Activated CD4-positive, alpha-beta memory T cell treated with anti-CD3 and anti-CD28 coated beads for 36 hours (primary cell): ENCODE results near the gene ELMOD3. TPM values are rescaled to one million over a fixed set of nuclear protein-coding genes. Genes with fewer than 3 reads are reported as not detected.
"Not testable (repeated sequence)": the region's sequence is repeated elsewhere in the genome, so short reads cannot be mapped to it uniquely, and the experiment has no call there.

Source experiments
- CTCF ChIA-PET: fragments of 350-600 bp; sonication (Branson Sonifier 250); formaldehyde crosslinking; loops from one replicate; lab custom pipeline; 2021; ENCODE audit warnings: antibody characterized with exemption, inconsistent platforms; lab: Charles Lee
- POLR2A ChIA-PET: fragments of 350-600 bp; sonication (Branson Sonifier 250); formaldehyde crosslinking; loops from one replicate; lab custom pipeline; 2021; ENCODE audit warnings: antibody characterized with exemption; lab: Charles Lee
- DNase-seq: peaks from one replicate; pipeline ENCODE4 v3.0.0-alpha.2; 2020
- H3K27ac Mint-ChIP-seq: one replicate; pipeline ENCODE4 v1.8.0; 2021; ENCODE audit warnings: mixed read lengths
- H3K27me3 Mint-ChIP-seq: one replicate; pipeline ENCODE4 v1.8.0; 2021; ENCODE audit warnings: mixed read lengths
- H3K36me3 Mint-ChIP-seq: one replicate; pipeline ENCODE4 v1.8.0; 2021; ENCODE audit warnings: mixed read lengths
- H3K4me1 Mint-ChIP-seq: one replicate; pipeline ENCODE4 v1.8.0; 2021; ENCODE audit warnings: low read depth, mixed read lengths
- H3K4me3 Mint-ChIP-seq: one replicate; pipeline ENCODE4 v1.8.0; 2021; ENCODE audit warnings: mild to moderate bottlenecking, mixed read lengths
- H3K9me3 Mint-ChIP-seq: one replicate; pipeline ENCODE4 v1.8.0; 2021; ENCODE audit warnings: mixed read lengths
- intact Hi-C: fragments of 100-400 bp; cut with micrococcal nuclease; formaldehyde crosslinking; loops from one replicate; pipeline ENCODE4 v1.15.1; 2023
- total RNA-seq, 2 experiments: library from RNA; stranded (reverse); gene quantifications; one replicate each; pipeline ENCODE4 v1.2.3, GENCODE V29; 2021

The ELMOD3 gene
- total RNA-seq, 2 experiments from 2014 or later = 11.1 to 15.0 TPM

DNA sequence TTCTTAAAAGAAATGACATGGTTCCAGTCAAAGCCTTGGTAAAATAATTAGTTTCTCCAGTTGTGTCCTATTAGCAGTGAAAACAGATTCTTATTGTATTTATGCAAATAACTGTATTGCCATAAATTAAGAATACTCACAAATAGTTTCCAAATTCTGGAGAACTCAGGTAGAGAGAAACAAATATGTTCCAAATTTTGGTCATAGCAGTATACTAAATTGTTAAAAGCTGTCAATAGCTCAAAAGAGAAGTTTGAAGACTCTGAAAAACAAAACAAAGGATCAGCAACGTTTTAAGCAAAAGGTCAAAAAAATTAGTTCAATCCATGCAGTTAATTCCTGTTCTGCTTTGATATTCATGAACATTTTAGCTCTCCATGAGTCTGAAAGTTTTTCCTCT, 25.5 kb downstream of the ELMOD3 start:
- H3K36me3 Mint-ChIP-seq = peaks cover 36% of the 10 kb centered on the region
- H3K27me3 Mint-ChIP-seq = no peaks in the 10 kb centered on the region
- intact Hi-C loops = no loop called here
- no peak overlapping the region for H3K4me3 Mint-ChIP-seq
- H3K27ac Mint-ChIP-seq = no peak overlapping the region
- H3K9me3 Mint-ChIP-seq = peaks cover 9% of the 10 kb centered on the region
- DNase-seq = no peak
- peaks cover 3% of the 10 kb centered on the region for H3K4me1 Mint-ChIP-seq
- POLR2A ChIA-PET = no interaction called here
- CTCF ChIA-PET = no interaction called here

DNA sequence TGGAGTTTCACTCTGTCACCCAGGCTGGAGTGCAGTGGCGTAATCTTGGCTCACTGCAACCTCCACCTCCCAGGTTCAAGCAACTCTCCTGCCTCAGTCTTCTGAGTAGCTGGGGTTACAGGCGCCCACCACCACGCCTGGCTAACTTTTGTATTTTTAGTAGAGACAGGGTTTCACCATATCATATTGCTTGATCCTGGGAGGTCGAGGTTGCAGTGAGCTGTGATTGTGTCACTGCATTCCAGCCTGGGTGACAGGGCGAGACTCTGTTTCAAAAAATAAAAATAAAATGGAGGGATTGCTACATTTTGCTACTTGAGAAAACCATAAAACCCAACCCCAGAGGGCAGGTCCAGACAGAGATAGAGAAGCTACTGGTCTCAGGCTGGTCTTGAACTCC, 28.6 kb downstream of the ELMOD3 start:
- POLR2A ChIA-PET, H3K27me3 Mint-ChIP-seq, H3K4me1 Mint-ChIP-seq, DNase-seq, H3K4me3 Mint-ChIP-seq, intact Hi-C loops, H3K27ac Mint-ChIP-seq, H3K9me3 Mint-ChIP-seq: not testable (repeated sequence)
- peaks cover 30% of the 10 kb centered on the region for H3K36me3 Mint-ChIP-seq
- CTCF ChIA-PET = interaction anchor here (1.2 to 1.3 kb wide), 2 partner anchors 29 to 213 kb away, joined by 3 to 4 read pairs; partner anchors contain the start of genes ELMOD3, RETSAT and RNF181

GRCh38 chr2:85383850-85384249, 29.3 kb downstream of the ELMOD3 start:
- POLR2A ChIA-PET = no interaction called here
- H3K9me3 Mint-ChIP-seq = peaks cover 9% of the 10 kb centered on the region
- no peak overlapping the region for H3K4me3 Mint-ChIP-seq
- CTCF ChIA-PET = interaction anchor here (0.9 to 1.4 kb wide), 4 partner anchors 13 to 212 kb away, joined by 3 to 6 read pairs (median 4); partner anchors contain the start of genes ELMOD3, RETSAT and RNF181
- H3K27ac Mint-ChIP-seq = peak overlapping the region; percentile 9
- peaks cover 23% of the 10 kb centered on the region for H3K36me3 Mint-ChIP-seq
- intact Hi-C loops = no loop called here
- H3K4me1 Mint-ChIP-seq = peaks cover 3% of the 10 kb centered on the region
- no peak for DNase-seq
- H3K27me3 Mint-ChIP-seq = no peaks in the 10 kb centered on the region

GRCh38 chr2:85385746-85386145, 31.2 kb downstream of the ELMOD3 start:
- DNase-seq = no peak
- Mint-ChIP-seq H3K9me3 (no peaks in the 10 kb centered on the region), H3K4me3 (no peak overlapping the region), H3K4me1 (peaks cover 3% of the 10 kb centered on the region), H3K27me3 (no peaks in the 10 kb centered on the region), H3K27ac (no peak overlapping the region), H3K36me3 (peaks cover 9% of the 10 kb centered on the region)
- intact Hi-C loops = no loop called here
- POLR2A ChIA-PET = no interaction called here
- CTCF ChIA-PET = interaction anchor here (0.7 kb wide), 1 partner anchor 446 kb away, joined by 3 read pairs; no protein-coding TSS in a partner anchor

DNA sequence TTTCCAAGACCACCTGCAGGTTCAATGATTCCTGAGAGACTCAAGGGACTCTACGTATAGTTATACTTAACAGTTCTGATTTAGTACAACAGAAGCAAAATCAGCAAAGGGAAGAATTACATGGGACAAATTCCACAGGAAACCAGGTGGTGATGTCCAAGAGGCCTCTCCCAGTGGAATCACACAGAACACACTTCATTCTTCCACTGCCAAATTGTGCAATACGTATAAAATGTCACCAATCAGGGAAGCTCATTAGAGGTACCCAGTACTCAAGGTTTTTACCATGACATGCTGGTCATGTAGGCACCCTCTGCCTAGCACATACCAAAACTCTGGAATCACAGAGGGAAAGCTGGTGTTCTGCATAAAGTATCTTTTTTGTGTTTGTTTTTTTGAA, 33.2 kb downstream of the ELMOD3 start:
- DNase-seq = no peak
- CTCF ChIA-PET = interaction anchor here (1.1 to 6.6 kb wide), 3 partner anchors 32 to 249 kb away, joined by 3 to 86 read pairs (median 3); no protein-coding TSS in a partner anchor

GRCh38 chr2:85388878-85389538, 34.4 kb downstream of the ELMOD3 start:
- H3K9me3 Mint-ChIP-seq = no peaks in the 10 kb centered on the region

More for the DNA sequence above, 33.2 kb downstream of the ELMOD3 start:
- intact Hi-C loops = no loop called here
- Mint-ChIP-seq H3K9me3 (no peaks in the 10 kb centered on the region), H3K36me3 (peaks cover 6% of the 10 kb centered on the region), H3K4me1 (peaks cover 7% of the 10 kb centered on the region), H3K27me3 (no peaks in the 10 kb centered on the region), H3K27ac (no peak overlapping the region), H3K4me3 (no peak overlapping the region)
- POLR2A ChIA-PET = no interaction called here

GRCh38 chr2:85390941-85391669, 36.5 kb downstream of the ELMOD3 start:
- Mint-ChIP-seq H3K27me3 (no peaks in the 10 kb centered on the region), H3K27ac (no peak overlapping the region), H3K4me1 (peaks cover 4% of the 10 kb centered on the region), H3K4me3 (no peak overlapping the region), H3K9me3 (no peaks in the 10 kb centered on the region), H3K36me3 (peaks cover 3% of the 10 kb centered on the region)
- DNase-seq = peak; percentile 75
- intact Hi-C loops = loop anchor here (1.0 to 2.0 kb wide), 2 partner anchors 30 to 161 kb away; no protein-coding TSS in a partner anchor
- CTCF ChIA-PET = interaction anchor here (0.7 to 6.6 kb wide), 12 partner anchors 10 to 317 kb away, joined by 3 to 86 read pairs (median 3); partner anchors contain the start of genes RNF181 and SH2D6
- POLR2A ChIA-PET = no interaction called here

More at GRCh38 chr2:85388878-85389538, 34.4 kb downstream of the ELMOD3 start:
- no peak overlapping the region for H3K4me3 Mint-ChIP-seq
- peaks cover 6% of the 10 kb centered on the region for H3K36me3 Mint-ChIP-seq
- DNase-seq = no peak
- H3K27me3 Mint-ChIP-seq = no peaks in the 10 kb centered on the region
- CTCF ChIA-PET = interaction anchor here (1.1 to 6.6 kb wide), 3 partner anchors 19 to 164 kb away, joined by 3 to 86 read pairs (median 5); no protein-coding TSS in a partner anchor
- POLR2A ChIA-PET = no interaction called here
- H3K4me1 Mint-ChIP-seq = peaks cover 4% of the 10 kb centered on the region
- intact Hi-C loops = no loop called here
- H3K27ac Mint-ChIP-seq = no peak overlapping the region

GRCh38 chr2:85393836-85394235, 39.3 kb downstream of the ELMOD3 start:
- CTCF ChIA-PET = interaction anchor here (1.0 to 6.6 kb wide), 2 partner anchors 11 to 159 kb away, joined by 3 to 86 read pairs; no protein-coding TSS in a partner anchor
- no peak overlapping the region for H3K4me3 Mint-ChIP-seq
- no peaks in the 10 kb centered on the region for H3K9me3 Mint-ChIP-seq
- POLR2A ChIA-PET = interaction anchor here (0.9 kb wide), 1 partner anchor 25 kb away, joined by 3 read pairs; the partner anchor contains the start of gene SH2D6
- no peak for DNase-seq
- H3K36me3 Mint-ChIP-seq = peaks cover 3% of the 10 kb centered on the region
- H3K4me1 Mint-ChIP-seq = peaks cover 9% of the 10 kb centered on the region
- intact Hi-C loops = no loop called here
- H3K27ac Mint-ChIP-seq = no peak overlapping the region
- no peaks in the 10 kb centered on the region for H3K27me3 Mint-ChIP-seq

- Mint-ChIP-seq H3K27me3 (no peaks in the 10 kb centered on the region), H3K4me1 (peaks cover 9% of the 10 kb centered on the region), H3K27ac (no peak overlapping the region), H3K9me3 (no peaks in the 10 kb centered on the region), H3K4me3 (no peak overlapping the region), H3K36me3 (peaks cover 3% of the 10 kb centered on the region)
- CTCF ChIA-PET = interaction anchor here (0.6 to 6.6 kb wide), 2 partner anchors 76 to 158 kb away, joined by 3 to 86 read pairs; no protein-coding TSS in a partner anchor
- intact Hi-C loops = no loop called here
- DNase-seq = no peak
- POLR2A ChIA-PET = interaction anchor here (0.9 kb wide), 1 partner anchor 24 kb away, joined by 3 read pairs; the partner anchor contains the start of gene SH2D6
Observed at GRCh38 chr2:85394261-85394681, 39.7 kb downstream of the ELMOD3 start.

DNA sequence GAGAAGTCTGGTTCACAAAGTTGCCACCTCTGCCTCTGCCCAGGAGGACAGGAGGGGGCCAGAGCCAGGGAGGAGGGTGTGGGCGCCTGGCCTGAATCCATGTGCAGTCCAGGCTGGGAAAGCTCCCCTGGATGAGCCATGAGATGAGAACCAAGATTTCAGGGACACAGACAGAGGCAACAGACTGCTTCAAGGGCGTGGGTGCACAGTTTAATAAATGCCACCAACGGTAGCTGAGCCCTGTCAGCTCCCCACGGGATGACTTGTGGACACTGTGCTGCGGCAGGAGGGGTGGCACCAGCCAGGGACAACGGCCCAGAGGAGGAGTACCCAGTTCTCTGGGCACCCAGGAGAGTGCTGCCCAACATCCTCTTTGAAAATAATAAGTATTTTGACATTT, 40.4 kb downstream of the ELMOD3 start:
- Mint-ChIP-seq H3K4me1 (peaks cover 9% of the 10 kb centered on the region), H3K27me3 (no peaks in the 10 kb centered on the region), H3K4me3 (no peak overlapping the region), H3K9me3 (no peaks in the 10 kb centered on the region), H3K27ac (no peak overlapping the region), H3K36me3 (peaks cover 3% of the 10 kb centered on the region)
- CTCF ChIA-PET = interaction anchor here (0.6 kb wide), 1 partner anchor 76 kb away, joined by 3 read pairs; no protein-coding TSS in a partner anchor
- DNase-seq = no peak
- POLR2A ChIA-PET = no interaction called here
- intact Hi-C loops = no loop called here

DNA sequence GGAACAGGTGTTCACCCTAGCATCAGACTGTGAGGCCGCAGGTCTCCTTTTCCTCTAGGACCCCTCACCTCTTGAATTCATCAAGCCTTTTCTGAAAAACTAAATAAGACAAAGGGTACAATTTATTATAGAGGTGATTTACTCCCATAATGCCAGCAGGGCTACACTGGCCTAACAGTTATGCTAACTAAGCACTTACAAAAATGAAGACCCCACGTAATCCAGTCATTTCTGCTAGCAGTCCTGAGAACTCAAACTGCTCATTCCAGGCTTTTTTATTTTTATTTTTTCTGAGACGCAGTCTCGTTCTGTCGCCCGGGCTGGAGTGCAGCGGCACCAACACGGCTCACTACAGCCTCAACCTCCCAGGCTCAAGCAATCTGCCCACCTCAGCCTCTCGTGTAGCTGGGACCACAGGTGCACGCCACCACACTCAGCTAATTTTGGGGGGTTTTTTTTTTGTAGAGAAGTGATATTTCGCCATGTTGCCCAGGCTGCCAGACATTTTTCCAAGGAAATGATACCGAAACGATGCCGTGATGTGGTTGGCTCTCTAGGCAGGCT, 41.4 kb downstream of the ELMOD3 start:
- ChIA-PET CTCF (interaction anchor here (0.6 kb wide), 1 partner anchor 156 kb away, joined by 3 read pairs; no protein-coding TSS in a partner anchor), POLR2A (interaction anchor here (0.5 kb wide), 1 partner anchor 166 kb away, joined by 3 read pairs; no protein-coding TSS in a partner anchor)
- Mint-ChIP-seq H3K36me3 (no peaks in the 10 kb centered on the region), H3K27me3 (no peaks in the 10 kb centered on the region), H3K4me1 (peaks cover 9% of the 10 kb centered on the region), H3K9me3 (no peaks in the 10 kb centered on the region), H3K4me3 (no peak overlapping the region), H3K27ac (no peak overlapping the region)
- no peak for DNase-seq
- intact Hi-C loops = no loop called here
